SU-DHL-6 (cell line): ENCODE results near the gene TTC39B.

Experiments
- H2AFZ ChIP-seq: fragments of 200-600 bp; sonication (generic); 2 replicates; pipeline ENCODE4 v1.6.1; 2014; ENCODE audit warnings: low read depth, mild to moderate bottlenecking, moderate library complexity, mixed read lengths, antibody characterized with exemption, low read length; ENCODE audit not compliant: severe bottlenecking
- H3F3A ChIP-seq: fragments of 200-600 bp; shearing (Covaris generic); 2 replicates; pipeline ENCODE4 v1.6.0; 2016; ENCODE audit warnings: antibody characterized with exemption, mild to moderate bottlenecking; ENCODE audit not compliant: insufficient read depth
- H3K27ac ChIP-seq: fragments of 200-600 bp; sonication (generic); 2 replicates; pipeline ENCODE4 v1.5.1; 2016; ENCODE audit warnings: low read depth, mild to moderate bottlenecking, low read length, moderate library complexity, mixed read lengths
- H3K27me3 ChIP-seq: fragments of 200-600 bp; sonication (generic), shearing (Covaris generic); 2 replicates; pipeline ENCODE4 v1.6.0; 2014; ENCODE audit warnings: mild to moderate bottlenecking, low read length
- H3K36me3 ChIP-seq: fragments of 200-600 bp; sonication (generic); 2 replicates; pipeline ENCODE4 v1.6.1; 2014; ENCODE audit warnings: mild to moderate bottlenecking, low read length, mixed read lengths
- H3K4me2 ChIP-seq: fragments of 300-600, 200-600 bp; shearing (Covaris generic), sonication (generic); 2 replicates; pipeline ENCODE4 v1.6.0; 2014; ENCODE audit warnings: low read length, low read depth, mild to moderate bottlenecking; ENCODE audit not compliant: poor library complexity, severe bottlenecking
- H3K4me3 ChIP-seq: fragments of 200-600 bp; sonication (generic); 2 replicates; pipeline ENCODE4 v1.5.1; 2014; ENCODE audit warnings: antibody characterized with exemption, low read length, mild to moderate bottlenecking, mixed read lengths; ENCODE audit not compliant: insufficient read depth, poor library complexity, severe bottlenecking
- H3K79me2 ChIP-seq: fragments of 200-600 bp; sonication (generic); 2 replicates; pipeline ENCODE4 v1.6.1; 2014; ENCODE audit warnings: mild to moderate bottlenecking, low read length, moderate library complexity; ENCODE audit not compliant: insufficient read depth
- H3K9ac ChIP-seq: fragments of 200-600 bp; sonication (generic); 2 replicates; pipeline ENCODE4 v1.7.0; 2014; ENCODE audit warnings: mild to moderate bottlenecking, low read length
- H3K9me2 ChIP-seq: fragments of 200-600 bp; sonication (generic); replicated peaks from 2 replicates; pipeline ENCODE4 v1.6.1; 2014; ENCODE audit warnings: low read length; ENCODE audit not compliant: insufficient read depth
- H3K9me3 ChIP-seq: fragments of 200-600 bp; sonication (generic); 2 replicates; pipeline ENCODE4 v1.6.1; 2014; ENCODE audit warnings: low read length, mixed read lengths; ENCODE audit not compliant: insufficient read depth
- H4K20me1 ChIP-seq: fragments of 200-600 bp; sonication (generic); 2 replicates; pipeline ENCODE4 v1.6.1; 2014; ENCODE audit warnings: low read depth, mild to moderate bottlenecking, antibody characterized with exemption, low read length, moderate library complexity, mixed read lengths
- CTCF ChIP-seq: fragments of 200-600 bp; sonication (generic); IDR thresholded peaks from one replicate; pipeline ENCODE4 v1.5.1; 2017; ENCODE audit warnings: antibody characterized with exemption, mild to moderate bottlenecking, low read length, moderate library complexity; ENCODE audit not compliant: insufficient read depth, poor library complexity, severe bottlenecking
- EZH2phosphoT487 ChIP-seq: fragments of 200-600 bp; sonication (generic), shearing (Covaris generic); conservative IDR thresholded peaks from 2 replicates; pipeline ENCODE4 v1.6.1; 2018; ENCODE audit warnings: mild to moderate bottlenecking, antibody characterized with exemption, low read length, moderate library complexity, mixed read lengths

TTC39B gene

GRCh38 chr9:15272377-15272928, 34.6 kb downstream of the TTC39B start:
- Histone ChIP-seq H3K36me3 (no peaks in the 10 kb centered on the region), H3F3A (no peaks in the 10 kb centered on the region), H3K4me2 (no peak overlapping the region), H3K79me2 (no peaks in the 10 kb centered on the region), H3K9me2 (no peaks in the 10 kb centered on the region), H2AFZ (no peak overlapping the region), H3K4me3 (no peak overlapping the region), H3K9ac (no peak overlapping the region), H4K20me1 (no peaks in the 10 kb centered on the region), H3K27ac (no peak overlapping the region), H3K9me3 (no peaks in the 10 kb centered on the region), H3K27me3 (no peaks in the 10 kb centered on the region)
- no peak for TF ChIP-seq CTCF
- no peak for TF ChIP-seq EZH2phosphoT487

DNA sequence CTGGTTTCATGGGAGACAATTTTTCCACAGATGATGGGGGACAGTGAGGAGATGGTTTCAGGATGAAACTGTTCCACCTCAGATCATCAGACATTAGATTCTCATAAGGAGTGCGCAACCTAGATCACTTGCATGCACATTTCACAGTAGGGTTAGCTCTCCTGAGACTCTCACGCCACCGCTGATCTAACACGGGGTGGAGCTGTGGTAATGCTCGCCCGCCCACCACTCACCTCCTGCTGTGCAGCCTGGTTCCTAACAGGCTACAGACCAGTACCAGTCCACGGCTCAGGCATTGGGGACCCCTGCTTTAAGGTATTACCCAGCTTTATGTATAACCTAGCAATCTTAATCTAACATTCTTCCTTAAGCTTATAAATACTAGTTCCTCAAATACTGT, 35.6 kb downstream of the TTC39B start:
- Histone ChIP-seq H4K20me1 (no peaks in the 10 kb centered on the region), H3K9me3 (no peaks in the 10 kb centered on the region), H3K4me3 (no peak overlapping the region), H3K27ac (no peak overlapping the region), H3K9ac (no peak overlapping the region), H3K79me2 (no peaks in the 10 kb centered on the region), H3F3A (no peaks in the 10 kb centered on the region), H3K27me3 (no peaks in the 10 kb centered on the region), H2AFZ (no peak overlapping the region), H3K36me3 (no peaks in the 10 kb centered on the region), H3K9me2 (no peaks in the 10 kb centered on the region), H3K4me2 (no peak overlapping the region)
- TF ChIP-seq CTCF, result no peak
- TF ChIP-seq EZH2phosphoT487, result no peak

GRCh38 chr9:15268782-15269181, 38.2 kb downstream of the TTC39B start:
- Histone ChIP-seq H3K9me2 (no peaks in the 10 kb centered on the region), H3K27ac (no peak overlapping the region), H3K27me3 (no peaks in the 10 kb centered on the region), H3K9me3 (no peaks in the 10 kb centered on the region), H3K9ac (no peak overlapping the region), H3F3A (no peaks in the 10 kb centered on the region), H3K4me2 (no peak overlapping the region), H4K20me1 (no peaks in the 10 kb centered on the region), H3K36me3 (no peaks in the 10 kb centered on the region), H3K4me3 (no peak overlapping the region), H2AFZ (no peak overlapping the region), H3K79me2 (no peaks in the 10 kb centered on the region)
- no peak for TF ChIP-seq EZH2phosphoT487
- no peak for TF ChIP-seq CTCF
